A549 (cell line): ENCODE measurements around the gene BOD1L1. TPM values are rescaled to one million over a fixed set of nuclear protein-coding genes. Genes with fewer than 3 reads are reported as not detected.

ENCODE experiments used
- ATAC-seq, 2 experiments: fragments of 200-7000 bp in 1 of 2; fragments of >200 bp in 1 of 2; cut with Nextera tagmentation in 1 of 2; cut with Tn5 transposase in 1 of 2; 3 replicates each; pipeline versions ENCODE4 v1.8.0 to v1.9.1; 2018 to 2020; ENCODE audit warnings: mild to moderate bottlenecking in 1 of 2, moderate library complexity in 1 of 2
- CTCF ChIA-PET: fragments of 300-600 bp; sonication (Branson Sonifier 250); formaldehyde crosslinking; extraction: SDS; loops from one replicate; lab custom pipeline; 2021; ENCODE audit warnings: antibody characterized with exemption, inconsistent platforms; lab: Yijun Ruan, JAX
- POLR2A ChIA-PET: fragments of 350-600 bp; formaldehyde crosslinking; extraction: SDS; loops from one replicate; lab custom pipeline; 2021; ENCODE audit warnings: antibody characterized with exemption, inconsistent platforms; lab: Yijun Ruan, JAX
- DNase-seq, 2 experiments: peaks; one replicate each; pipeline versions ENCODE4 v3.0.0 to v3.0.0-alpha.2; 2011 to 2016; ENCODE audit warnings: low read depth in 1 of 2, low spot score in 1 of 2
- FAIRE-seq: peaks from 2 replicates; lab custom pipeline; 2011; peaks lifted over from hg19 to GRCh38; lab: Jason Lieb, UNC
- H3K27ac ChIP-seq, 2 experiments: fragments of >200 bp; sonication (Bioruptor Twin); formaldehyde crosslinking; 3 replicates each; pipeline ENCODE4 v1.5.1; 2016 to 2017
- H3K4me1 ChIP-seq: fragments of >200 bp; sonication (Bioruptor Twin); formaldehyde crosslinking; 3 replicates; pipeline ENCODE4 v1.6.1; 2016
- H3K4me2 ChIP-seq: fragments of >200 bp; sonication (Bioruptor Twin); formaldehyde crosslinking; 3 replicates; pipeline ENCODE4 v1.6.1; 2016
- H3K4me3 ChIP-seq: fragments of >200 bp; sonication (Bioruptor Twin); formaldehyde crosslinking; 3 replicates; pipeline ENCODE4 v1.5.1; 2016
- H3K9me3 ChIP-seq: fragments of >200 bp; sonication (Bioruptor Twin); formaldehyde crosslinking; 3 replicates; pipeline ENCODE4 v1.6.1; 2016
- BHLHE40 ChIP-seq: IDR thresholded peaks from 2 replicates; pipeline ENCODE4 v1.6.1; 2012; ENCODE audit warnings: low read depth, low read length, inconsistent platforms
- CBX2 ChIP-seq: fragments of 200-600 bp; sonication (generic); IDR thresholded peaks from 2 replicates; pipeline ENCODE4 v1.6.1; 2016; ENCODE audit warnings: low read depth, mild to moderate bottlenecking, borderline replicate concordance
- CHD4 ChIP-seq: fragments of 200-600 bp; sonication (generic); IDR thresholded peaks from 2 replicates; pipeline ENCODE4 v1.6.1; 2016; ENCODE audit warnings: antibody characterized with exemption, mild to moderate bottlenecking, borderline replicate concordance
- FOSL2 ChIP-seq, 2 experiments: fragments of 450-650 bp in 1 of 2; fragments of >200 bp in 1 of 2; sonication (Bioruptor Twin) in 1 of 2; formaldehyde crosslinking; IDR thresholded peaks; 2 replicates each; pipeline versions ENCODE4 v1.5.0 to v1.6.1; 2016 to 2020; ENCODE audit warnings: mild to moderate bottlenecking in 1 of 2, moderate library complexity in 1 of 2
- GATA3 ChIP-seq: IDR thresholded peaks from 2 replicates; pipeline ENCODE4 v1.6.1; 2012; ENCODE audit warnings: borderline replicate concordance
- HDAC2 ChIP-seq: fragments of 200-600 bp; sonication (generic); IDR thresholded peaks from 2 replicates; pipeline ENCODE4 v1.6.1; 2016
- HEYL ChIP-seq: fragments of 250-450 bp; sonication (Bioruptor Pico); IDR thresholded peaks from 2 replicates; pipeline ENCODE4 v1.8.0; 2021; ENCODE audit warnings: mild to moderate bottlenecking, moderate library complexity
- JUNB ChIP-seq: fragments of >200 bp; sonication (Bioruptor Twin); formaldehyde crosslinking; IDR thresholded peaks from 2 replicates; pipeline ENCODE4 v1.6.1; 2016
- MAFK ChIP-seq: fragments of 450-650 bp; IDR thresholded peaks from 2 replicates; pipeline ENCODE4 v1.6.1; 2014; ENCODE audit not compliant: partially characterized antibody
- MAZ ChIP-seq: fragments of 150-350 bp; IDR thresholded peaks from 2 replicates; pipeline ENCODE4 v1.6.1; 2014; ENCODE audit warnings: antibody characterized with exemption, low read depth, low read length, borderline replicate concordance
- NFE2L2 ChIP-seq: fragments of 150-350 bp; conservative IDR thresholded peaks from 2 replicates; pipeline ENCODE4 v1.6.1; 2014; ENCODE audit warnings: low read length
- NPAS2 ChIP-seq: fragments of 250-450 bp; sonication (Bioruptor Pico); IDR thresholded peaks from 2 replicates; pipeline ENCODE4 v1.8.0; 2022; ENCODE audit warnings: mild to moderate bottlenecking, moderate library complexity, borderline replicate concordance
- PHF8 ChIP-seq: fragments of 200-600 bp; sonication (generic); IDR thresholded peaks from 2 replicates; pipeline ENCODE4 v1.6.1; 2016; ENCODE audit warnings: low read depth, mild to moderate bottlenecking, antibody characterized with exemption, moderate library complexity, borderline replicate concordance
- POLR2A ChIP-seq: IDR thresholded peaks from 2 replicates; pipeline ENCODE4 v1.6.1; 2012; ENCODE audit warnings: mild to moderate bottlenecking, low read length
- POLR2AphosphoS2 ChIP-seq: conservative IDR thresholded peaks from 2 replicates; pipeline ENCODE4 v1.6.1; 2012; ENCODE audit warnings: low read length, improper control_type of control experiment, inconsistent platforms
- RFX5 ChIP-seq: fragments of 450-650 bp; IDR thresholded peaks from 2 replicates; pipeline ENCODE4 v1.7.1; 2014; ENCODE audit warnings: antibody characterized with exemption, mild to moderate bottlenecking, moderate library complexity
- RNF2 ChIP-seq: fragments of 200-600 bp; sonication (generic); IDR thresholded peaks from 2 replicates; pipeline ENCODE4 v1.6.1; 2016; ENCODE audit warnings: low read depth, mild to moderate bottlenecking, antibody characterized with exemption, moderate library complexity, borderline replicate concordance
- TP53 ChIP-seq: fragments of 250-450 bp; sonication (Bioruptor Pico); IDR thresholded peaks from 2 replicates; pipeline ENCODE4 v1.5.0; 2021; ENCODE audit warnings: mild to moderate bottlenecking, moderate library complexity
- USF2 ChIP-seq: fragments of 450-650 bp; IDR thresholded peaks from 2 replicates; pipeline ENCODE4 v1.6.1; 2014; ENCODE audit warnings: antibody characterized with exemption
- ZFP36 ChIP-seq: fragments of 450-650 bp; IDR thresholded peaks from 2 replicates; pipeline ENCODE4 v1.6.1; 2014; ENCODE audit warnings: borderline replicate concordance; ENCODE audit not compliant: partially characterized antibody
- ZNF302 ChIP-seq: fragments of 250-450 bp; sonication (Bioruptor Pico); IDR thresholded peaks from 2 replicates; pipeline ENCODE4 v1.9.0; 2021; ENCODE audit warnings: inconsistent platforms, mild to moderate bottlenecking, moderate library complexity
- ZSCAN20 ChIP-seq: fragments of 250-450 bp; sonication (Bioruptor Pico); IDR thresholded peaks from 2 replicates; pipeline ENCODE4 v1.8.0; 2022; ENCODE audit warnings: mild to moderate bottlenecking, moderate library complexity
- WGBS: methylation state at CpG from one replicate; pipeline ENCODE4 v1.1.6; 2017; ENCODE audit errors: missing lambda C conversion rate; 5-methylcytosine and 5-hydroxymethylcytosine counted together
- polyA plus RNA-seq, 4 experiments: library from polyadenylated mRNA; depleted of rRNA in 3 of 4; stranded (reverse); fragments of >200 nt; fragmentation: RNase III in 1 of 4; extraction: RNeasy Plus Mini Kit Qiagen cat#74134 plus additional on column Dnase treatment in 1 of 4; gene quantifications; 2 replicates in 3 of 4; 3 replicates in 1 of 4; pipeline ENCODE4 v1.2.3, GENCODE V29; 2011 to 2017
- TF ChIP-seq, protein P1 (sequence below): fragments of 200-600 bp; sonication (generic); IDR thresholded peaks from 2 replicates; pipeline ENCODE4 v1.6.1; 2016; ENCODE audit warnings: antibody characterized with exemption, mild to moderate bottlenecking, moderate library complexity
- TF ChIP-seq, protein P2 (sequence below): fragments of 250-450 bp; sonication (Bioruptor Pico); IDR thresholded peaks from 2 replicates; pipeline ENCODE4 v1.5.0; 2020; ENCODE audit warnings: low read depth, mild to moderate bottlenecking, moderate library complexity

The BOD1L1 gene
- polyA plus RNA-seq, 2 of the 4 experiments (the other 2 are of a cell fraction) = 16.4 to 27.7 TPM

DNA sequence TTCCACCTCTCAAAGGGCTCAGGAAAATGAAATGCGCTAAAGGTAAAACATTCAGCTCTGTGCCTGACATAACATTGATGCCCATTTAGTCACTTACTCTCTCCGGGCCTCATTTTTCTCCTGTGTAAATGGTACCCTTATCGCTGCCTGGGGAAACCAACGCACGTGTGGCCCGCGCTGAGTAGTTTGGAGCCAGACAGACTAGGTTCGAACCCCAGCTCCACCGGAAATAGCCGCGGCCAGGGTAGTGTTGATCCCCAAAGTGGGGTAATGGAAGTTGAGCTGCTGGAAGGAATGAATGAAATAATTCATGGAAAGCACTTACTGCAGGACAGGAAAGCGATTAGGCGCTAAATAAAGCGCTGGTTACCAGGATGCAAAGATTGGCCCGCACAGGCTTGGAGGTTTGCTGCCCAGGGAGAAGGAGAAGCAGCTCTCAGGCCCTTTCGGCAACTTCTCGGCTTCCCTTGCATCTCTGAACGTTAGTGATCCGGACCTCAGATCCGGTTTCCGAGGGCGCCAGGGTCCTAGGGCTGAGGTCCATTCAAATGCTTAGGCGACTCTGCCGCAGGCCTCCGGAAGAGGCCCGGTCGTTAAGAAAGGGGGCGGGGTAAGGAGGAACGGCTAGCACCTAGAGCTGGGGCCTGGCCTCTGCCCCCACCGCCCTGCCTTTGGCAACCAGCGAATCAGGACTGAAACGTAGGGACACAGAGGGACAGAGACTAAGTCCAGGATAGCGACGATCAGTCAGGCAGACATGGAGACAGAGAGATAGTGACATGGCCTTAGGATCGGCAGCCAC, 96.5 kb downstream of the BOD1L1 start:
- TF ChIP-seq, protein P1, sequence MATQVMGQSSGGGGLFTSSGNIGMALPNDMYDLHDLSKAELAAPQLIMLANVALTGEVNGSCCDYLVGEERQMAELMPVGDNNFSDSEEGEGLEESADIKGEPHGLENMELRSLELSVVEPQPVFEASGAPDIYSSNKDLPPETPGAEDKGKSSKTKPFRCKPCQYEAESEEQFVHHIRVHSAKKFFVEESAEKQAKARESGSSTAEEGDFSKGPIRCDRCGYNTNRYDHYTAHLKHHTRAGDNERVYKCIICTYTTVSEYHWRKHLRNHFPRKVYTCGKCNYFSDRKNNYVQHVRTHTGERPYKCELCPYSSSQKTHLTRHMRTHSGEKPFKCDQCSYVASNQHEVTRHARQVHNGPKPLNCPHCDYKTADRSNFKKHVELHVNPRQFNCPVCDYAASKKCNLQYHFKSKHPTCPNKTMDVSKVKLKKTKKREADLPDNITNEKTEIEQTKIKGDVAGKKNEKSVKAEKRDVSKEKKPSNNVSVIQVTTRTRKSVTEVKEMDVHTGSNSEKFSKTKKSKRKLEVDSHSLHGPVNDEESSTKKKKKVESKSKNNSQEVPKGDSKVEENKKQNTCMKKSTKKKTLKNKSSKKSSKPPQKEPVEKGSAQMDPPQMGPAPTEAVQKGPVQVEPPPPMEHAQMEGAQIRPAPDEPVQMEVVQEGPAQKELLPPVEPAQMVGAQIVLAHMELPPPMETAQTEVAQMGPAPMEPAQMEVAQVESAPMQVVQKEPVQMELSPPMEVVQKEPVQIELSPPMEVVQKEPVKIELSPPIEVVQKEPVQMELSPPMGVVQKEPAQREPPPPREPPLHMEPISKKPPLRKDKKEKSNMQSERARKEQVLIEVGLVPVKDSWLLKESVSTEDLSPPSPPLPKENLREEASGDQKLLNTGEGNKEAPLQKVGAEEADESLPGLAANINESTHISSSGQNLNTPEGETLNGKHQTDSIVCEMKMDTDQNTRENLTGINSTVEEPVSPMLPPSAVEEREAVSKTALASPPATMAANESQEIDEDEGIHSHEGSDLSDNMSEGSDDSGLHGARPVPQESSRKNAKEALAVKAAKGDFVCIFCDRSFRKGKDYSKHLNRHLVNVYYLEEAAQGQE = no peak
- TF ChIP-seq CHD4 (no peak), CBX2 (no peak), ZSCAN20 (CRISPR knock-in tag) (no peak), USF2 (no peak), NFE2L2 (no peak)
- WGBS = 80% methylated on average over 34 of the region's 35 CpGs
- no peak overlapping the region for H3K4me2 ChIP-seq
- no peak for DNase-seq
- no peaks in the 10 kb centered on the region for H3K9me3 ChIP-seq
- CTCF ChIA-PET = interaction anchor here (0.6 to 3.1 kb wide), 5 partner anchors 10 to 678 kb away, joined by 3 to 22 read pairs (median 4); no protein-coding TSS in a partner anchor
- POLR2A ChIA-PET = no interaction called here
- H3K27ac ChIP-seq = no peak overlapping the region
- ATAC-seq = no peak
- H3K4me1 ChIP-seq = no peaks in the 10 kb centered on the region
- no peak overlapping the region for H3K4me3 ChIP-seq
- FAIRE-seq = no peak

- DNase-seq = no peak
- WGBS = 87% methylated on average over 28 of the region's 37 CpGs
- TF ChIP-seq POLR2AphosphoS2 = no peak
- TF ChIP-seq NPAS2 (CRISPR knock-in tag) = no peak
- no peak for TF ChIP-seq ZFP36
- TF ChIP-seq, protein P2, sequence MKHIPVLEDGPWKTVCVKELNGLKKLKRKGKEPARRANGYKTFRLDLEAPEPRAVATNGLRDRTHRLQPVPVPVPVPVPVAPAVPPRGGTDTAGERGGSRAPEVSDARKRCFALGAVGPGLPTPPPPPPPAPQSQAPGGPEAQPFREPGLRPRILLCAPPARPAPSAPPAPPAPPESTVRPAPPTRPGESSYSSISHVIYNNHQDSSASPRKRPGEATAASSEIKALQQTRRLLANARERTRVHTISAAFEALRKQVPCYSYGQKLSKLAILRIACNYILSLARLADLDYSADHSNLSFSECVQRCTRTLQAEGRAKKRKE (CRISPR knock-in tag) = no peak
- TF ChIP-seq MAZ = no peak
- TF ChIP-seq GATA3 = no peak
- no peak for TF ChIP-seq RFX5
- no peak for TF ChIP-seq RNF2
- no peak for TF ChIP-seq HDAC2
- TF ChIP-seq TP53 (CRISPR knock-in tag) = no peak
- TF ChIP-seq ZNF302 (CRISPR knock-in tag) = no peak
- no peak for TF ChIP-seq FOSL2 (IDR thresholded peaks at IDR 0.05)
- TF ChIP-seq FOSL2 (CRISPR knock-in tag; IDR thresholded peaks at IDR 0.05) = no peak
- TF ChIP-seq, protein P1 = no peak
- no peak for TF ChIP-seq MAFK
- no peak for TF ChIP-seq JUNB
- no peak for TF ChIP-seq POLR2A
- TF ChIP-seq BHLHE40 = no peak
- no peak for TF ChIP-seq PHF8
- no peak for TF ChIP-seq HEYL (CRISPR knock-in tag)
- ATAC-seq = no peak
- no peak for FAIRE-seq
- H3K4me3 ChIP-seq = no peak overlapping the region
- peaks cover 3% of the 10 kb centered on the region; the same call in 1 of the 3 replicates for H3K9me3 ChIP-seq
- no peak overlapping the region for H3K4me2 ChIP-seq
- no peak overlapping the region for H3K27ac ChIP-seq
- ChIA-PET POLR2A (no interaction called here), CTCF (interaction anchor here (1.1 to 3.1 kb wide), 3 partner anchors 12 to 19 kb away, joined by 3 to 22 read pairs (median 7); no protein-coding TSS in a partner anchor)
- no peaks in the 10 kb centered on the region for H3K4me1 ChIP-seq
These were observed 98.2 kb downstream of the BOD1L1 start for GRCh38 chr4:13529128-13529919.
